NCI-H1105 treated with DMSO at 0.1 percent for 48 hours (cell line): ENCODE data around the gene LY86.
A peak's percentile ranks its signal among the peaks of the same experiment; 100 is the strongest.
"Not testable (repeated sequence)": the region's sequence is repeated elsewhere in the genome, so short reads cannot be mapped to it uniquely, and the experiment has no call there.

Experiments
- DNase-seq: peaks from one replicate; lab custom pipeline; 2025; lab: John Stamatoyannopoulos, UW

LY86 gene

DNA sequence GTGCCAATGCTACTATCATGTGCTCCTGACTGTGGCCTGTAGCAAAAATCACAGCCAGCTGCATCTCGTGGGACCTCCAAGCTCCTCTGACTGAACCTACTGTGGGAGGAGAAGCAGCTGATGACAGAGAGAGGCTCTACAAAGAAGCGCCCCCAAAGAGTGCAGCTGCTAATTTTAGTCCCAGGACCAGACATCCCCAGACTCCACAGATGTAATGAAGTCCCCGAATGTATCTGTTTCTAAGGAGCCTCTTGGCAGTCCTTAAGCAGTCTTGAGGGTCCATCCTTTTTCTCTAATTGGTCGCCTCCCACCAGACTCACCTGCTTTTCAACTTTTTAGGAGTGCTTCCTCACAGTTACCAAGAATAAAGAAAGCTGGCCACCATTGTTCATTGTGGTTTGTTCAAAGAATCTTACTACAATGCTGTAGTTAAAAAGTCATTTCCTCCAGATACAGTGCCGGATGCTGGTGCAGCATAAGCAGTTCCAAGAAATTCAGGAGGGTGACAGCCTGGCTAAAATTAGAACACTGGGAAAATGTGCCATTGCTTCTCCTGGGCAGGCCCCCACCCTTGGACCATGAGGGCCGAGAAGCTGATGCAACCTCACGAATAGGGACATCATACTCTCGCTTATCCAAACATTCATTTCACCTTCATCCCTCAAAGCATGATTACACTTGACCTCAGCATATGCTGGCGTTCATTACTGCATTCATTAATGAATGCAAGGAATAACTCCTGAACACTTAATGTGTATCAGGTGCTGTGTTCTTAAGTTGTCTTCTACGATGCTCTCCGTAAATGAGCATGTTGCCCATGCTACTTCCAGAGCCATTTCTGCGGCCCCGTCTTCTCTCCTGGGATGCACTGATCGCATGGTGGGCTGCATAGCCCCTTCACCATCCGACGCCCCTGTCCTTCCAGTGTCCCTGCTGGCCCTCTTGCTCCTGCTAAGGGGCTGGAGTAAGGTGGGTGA, 66.4 kb downstream of the LY86 start:
- DNase-seq: no peak

DNA sequence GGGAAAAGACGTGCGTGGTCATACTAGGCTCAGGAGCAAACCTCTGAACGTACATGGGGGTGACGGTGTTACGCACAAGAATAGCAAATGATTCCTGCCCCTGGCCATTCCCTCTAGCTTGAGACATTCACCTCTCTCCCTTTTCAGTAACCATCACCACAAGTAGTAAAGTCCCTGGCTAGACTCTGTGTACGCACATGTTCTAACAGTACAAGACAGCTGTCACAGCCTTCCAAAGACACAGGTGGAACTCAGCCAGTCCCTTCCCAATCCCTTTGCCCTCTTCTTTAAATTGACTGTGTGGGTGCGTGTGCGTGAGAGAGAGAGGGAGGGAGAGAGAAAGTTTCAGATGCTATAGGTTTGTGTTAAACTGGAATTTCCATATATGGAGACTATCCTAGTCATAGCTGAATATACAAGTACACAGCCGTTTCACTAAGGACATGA, 67.3 kb downstream of the LY86 start:
- no peak for DNase-seq

DNA sequence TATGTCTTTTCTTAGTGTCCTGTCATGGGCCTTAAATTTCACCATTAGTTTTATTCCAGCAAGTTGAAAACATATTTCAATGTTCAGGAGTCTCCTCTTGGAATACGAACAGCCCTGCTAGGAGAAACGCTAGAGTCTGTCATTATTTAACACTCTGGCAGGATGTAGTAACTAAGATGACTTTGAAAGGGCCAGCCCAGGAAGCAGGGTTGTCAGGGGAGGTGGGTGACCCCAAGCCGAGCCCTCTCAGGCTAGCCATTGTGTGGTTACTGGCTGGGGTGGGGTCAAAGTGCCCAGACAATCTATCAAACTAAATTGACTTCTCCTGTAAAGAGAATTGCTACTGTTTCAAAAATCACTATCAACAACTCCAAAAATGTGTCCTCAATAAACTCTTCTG, 67.8 kb downstream of the LY86 start:
- no peak for DNase-seq

DNA sequence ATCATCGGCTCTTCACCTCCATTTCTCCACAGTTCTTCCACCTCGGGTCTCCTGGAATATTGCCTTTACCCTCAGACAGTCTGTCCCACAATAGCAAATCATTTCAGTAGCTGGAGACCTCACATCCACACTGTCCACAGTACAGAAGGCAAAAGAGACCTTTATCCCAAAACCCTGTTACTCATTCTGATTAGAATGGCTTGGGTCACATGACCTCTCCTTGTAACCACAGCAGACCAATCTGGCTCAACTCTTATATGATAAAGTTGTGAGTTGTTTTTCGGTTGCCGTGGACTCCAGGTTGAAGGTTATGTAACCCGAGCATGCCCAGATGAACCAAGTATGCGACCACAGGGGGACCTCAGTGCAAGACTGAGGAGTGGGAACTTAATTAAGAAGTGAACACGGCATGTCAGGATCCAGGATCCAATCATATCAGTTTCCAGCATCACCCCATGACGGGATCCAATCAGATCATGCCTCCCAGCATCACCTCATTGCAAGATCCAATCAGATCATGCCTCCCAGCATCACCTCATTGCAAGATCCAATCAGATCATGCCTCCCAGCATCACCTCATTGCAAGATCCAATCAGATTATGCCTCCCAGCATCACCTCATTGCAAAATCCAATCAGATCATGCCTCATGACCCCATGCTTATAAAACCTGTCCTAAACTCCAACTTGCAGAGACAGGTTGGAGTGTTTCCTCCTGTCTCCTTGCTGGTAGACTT, 68.7 kb downstream of the LY86 start:
- DNase-seq: no peak

DNA sequence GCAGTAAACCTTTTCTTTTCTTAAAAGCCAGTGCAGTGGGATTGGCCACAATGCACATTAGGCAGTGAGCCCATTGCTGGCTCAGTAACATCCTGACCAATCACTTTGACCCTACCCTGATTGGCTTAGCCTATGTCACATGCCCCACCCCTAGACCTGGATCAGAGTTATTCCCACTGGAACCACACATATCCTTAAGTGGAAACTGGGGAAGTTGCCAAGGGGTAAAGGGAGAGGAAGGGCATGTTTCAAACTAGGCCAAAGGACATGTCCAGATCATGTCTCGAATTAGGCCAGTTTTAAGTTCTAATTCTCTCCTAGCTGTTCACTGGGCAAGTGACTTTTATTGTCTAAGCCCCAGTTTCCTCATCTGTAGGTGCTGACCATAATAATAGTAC, 69.3 kb downstream of the LY86 start:
- no peak for DNase-seq

DNA sequence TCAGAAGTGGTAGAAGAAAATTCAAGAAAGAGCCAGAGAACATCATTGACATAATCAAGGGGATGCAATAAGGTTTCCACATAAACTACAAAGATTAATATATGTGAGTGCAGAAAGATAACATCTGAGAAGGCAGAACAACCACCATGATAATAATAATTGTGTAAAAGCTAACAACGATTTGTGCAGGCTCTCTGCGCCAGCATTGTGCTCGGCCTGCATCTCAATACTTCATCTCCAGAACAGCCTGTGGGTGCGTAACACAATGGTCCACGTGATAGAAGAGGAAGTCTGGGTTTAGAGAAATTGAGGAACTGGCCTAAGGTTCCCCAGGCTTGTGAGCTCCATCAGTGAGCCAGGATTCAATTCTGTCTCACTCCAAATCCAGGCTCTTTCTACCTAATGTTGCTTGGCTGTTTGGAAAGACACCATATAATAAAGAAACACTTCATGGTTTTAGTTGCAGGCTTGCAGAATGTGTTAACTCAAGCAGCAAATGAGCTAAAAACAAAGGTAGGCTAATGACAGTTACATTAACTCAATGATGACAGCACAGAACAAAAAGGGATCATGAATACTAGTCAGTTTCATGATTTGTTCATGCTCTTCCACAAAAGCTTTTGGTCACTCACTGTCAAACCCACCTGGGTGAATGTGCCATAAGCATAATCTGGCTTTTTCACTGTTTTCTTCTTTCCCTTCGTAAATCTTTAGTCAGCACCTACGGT, 71.2 kb downstream of the LY86 start:
- no peak for DNase-seq

DNA sequence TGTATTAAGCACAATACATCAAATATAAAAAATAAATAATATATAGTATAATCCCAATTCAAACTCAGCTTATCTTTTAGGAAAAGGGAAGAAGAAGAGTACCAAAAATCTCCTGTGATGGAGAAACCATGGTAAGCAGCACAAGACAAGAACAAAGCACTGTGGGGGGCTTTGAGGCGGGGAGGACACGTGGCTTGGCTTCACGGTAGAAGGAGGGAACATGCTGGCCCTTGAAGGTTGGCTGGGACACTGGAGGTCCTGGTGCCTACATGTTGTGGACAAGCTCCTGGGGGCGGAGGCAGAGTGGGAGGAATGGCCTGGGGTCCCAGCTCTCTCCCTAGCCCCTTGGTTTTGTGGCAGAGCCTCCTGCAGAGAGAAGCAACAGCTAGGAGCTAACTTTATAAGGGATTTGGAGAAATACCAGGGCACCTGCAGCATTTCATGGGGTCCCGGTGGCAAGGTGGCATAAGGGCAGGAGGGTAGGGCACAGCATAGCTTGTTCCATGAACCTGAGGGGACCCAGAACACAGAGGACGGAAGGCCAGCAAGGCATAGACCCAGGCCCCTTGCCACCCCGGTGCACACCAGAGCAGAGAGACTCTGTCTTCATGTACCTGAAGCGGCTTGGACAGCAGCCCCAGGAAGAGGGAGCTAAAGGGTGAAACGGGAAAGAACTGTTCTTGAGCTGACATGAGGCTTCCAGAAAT, 72.0 kb downstream of the LY86 start:
- DNase-seq: no peak

DNA sequence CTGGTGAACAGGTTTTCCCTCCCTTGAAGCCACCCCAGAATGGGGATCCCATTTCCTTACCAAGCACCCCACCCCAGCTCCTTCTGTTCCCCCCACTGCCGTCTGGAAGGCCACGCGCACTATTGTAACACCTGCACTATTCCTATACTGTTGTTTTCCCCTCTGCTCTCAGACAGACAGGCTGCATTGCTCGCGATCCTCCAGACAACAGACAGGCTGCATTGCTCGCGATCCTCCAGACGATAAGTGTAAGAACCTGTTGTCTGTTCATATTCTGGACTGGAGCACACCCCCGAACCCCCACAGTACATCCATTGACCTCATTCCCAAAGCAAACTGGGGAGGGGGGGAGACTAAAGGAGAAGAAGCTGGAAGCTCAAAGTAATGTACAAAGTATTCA, 72.7 kb downstream of the LY86 start:
- DNase-seq: no peak

DNA sequence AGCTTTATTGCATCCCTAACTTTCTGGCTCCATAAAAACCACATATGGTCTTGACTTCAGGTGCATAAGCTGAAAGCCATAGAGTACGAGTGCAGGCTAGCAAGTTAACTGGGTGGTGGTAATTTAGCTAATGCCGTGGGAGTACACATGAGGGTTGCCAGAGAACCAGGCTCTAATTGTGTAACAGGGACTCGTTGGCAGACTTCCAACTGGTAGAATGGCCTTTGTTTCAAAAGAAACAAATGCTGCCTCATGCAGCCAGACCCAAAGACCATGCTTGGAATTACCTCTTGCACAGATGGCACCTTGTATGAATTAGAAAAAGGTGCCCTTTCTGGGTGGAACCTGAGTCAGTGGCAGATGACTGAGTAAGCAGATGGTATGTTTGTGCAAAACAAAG, 73.2 kb downstream of the LY86 start:
- DNase-seq: peak; percentile 96

DNA sequence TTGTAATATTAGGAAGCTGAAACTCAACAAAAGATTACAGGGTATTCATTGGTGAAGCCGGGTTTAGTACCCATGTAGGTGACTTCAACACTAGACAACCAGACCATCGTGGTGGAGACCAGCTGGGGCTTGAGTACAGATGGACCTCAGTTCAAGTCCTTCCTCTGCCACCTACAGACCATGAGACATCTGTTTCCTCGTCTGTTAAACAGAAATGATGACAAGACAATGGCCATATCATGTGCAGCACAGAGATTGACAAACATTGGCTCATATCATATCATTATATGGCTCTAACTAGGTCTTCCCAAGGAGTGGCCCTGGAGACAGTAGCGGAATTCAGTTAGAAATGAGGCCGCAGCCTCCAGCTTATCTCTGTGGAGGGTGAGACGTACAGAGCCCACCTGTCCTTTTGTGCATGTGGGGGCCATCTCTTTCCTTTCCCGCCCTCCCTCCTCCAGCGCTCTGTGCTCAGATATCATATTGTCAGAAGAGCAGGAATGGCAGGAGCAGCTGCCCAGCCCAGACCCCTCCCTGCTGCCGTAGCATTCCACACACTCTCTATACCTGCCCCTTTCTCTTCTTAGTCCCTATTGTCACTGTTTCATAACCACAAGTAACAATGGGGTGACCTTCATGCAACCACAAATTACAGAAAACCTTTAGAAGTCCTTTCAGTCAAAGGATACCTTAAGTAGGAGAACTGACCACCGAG, 75.1 kb downstream of the LY86 start:
- DNase-seq: no peak

DNA sequence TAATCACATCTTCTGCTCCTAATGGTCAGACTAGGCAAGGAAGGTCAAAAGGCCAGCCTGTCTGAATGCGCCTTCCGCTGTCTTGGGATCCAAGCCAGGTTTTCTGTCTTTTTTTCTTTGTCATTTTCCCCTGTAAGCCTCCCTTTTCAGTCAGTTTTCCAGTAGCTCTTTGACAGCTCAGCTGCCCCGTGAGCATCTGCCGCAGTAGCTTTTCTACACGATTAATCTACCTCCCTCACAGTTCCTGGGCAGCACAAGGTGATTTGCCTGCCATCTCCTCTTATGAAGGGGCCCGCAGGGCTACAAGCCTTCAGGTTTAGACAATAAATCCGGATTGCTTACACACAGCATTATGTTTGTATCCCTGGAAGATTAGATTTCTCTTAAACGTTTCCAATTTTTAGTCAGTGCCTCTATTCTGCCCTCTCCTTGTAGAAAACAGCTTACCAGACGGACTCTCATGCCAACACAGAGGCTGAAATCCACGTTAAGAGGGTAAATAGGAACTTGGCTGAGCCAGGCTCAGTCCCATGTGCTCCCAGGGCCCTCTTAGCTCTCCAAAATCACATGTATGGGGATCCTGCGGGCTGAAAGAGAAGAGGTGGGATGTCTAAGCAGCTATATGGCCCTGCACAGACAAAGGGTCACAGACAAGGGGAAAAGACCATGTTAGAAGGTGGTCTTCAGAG, 77.2 kb downstream of the LY86 start:
- peak; percentile 4 for DNase-seq

DNA sequence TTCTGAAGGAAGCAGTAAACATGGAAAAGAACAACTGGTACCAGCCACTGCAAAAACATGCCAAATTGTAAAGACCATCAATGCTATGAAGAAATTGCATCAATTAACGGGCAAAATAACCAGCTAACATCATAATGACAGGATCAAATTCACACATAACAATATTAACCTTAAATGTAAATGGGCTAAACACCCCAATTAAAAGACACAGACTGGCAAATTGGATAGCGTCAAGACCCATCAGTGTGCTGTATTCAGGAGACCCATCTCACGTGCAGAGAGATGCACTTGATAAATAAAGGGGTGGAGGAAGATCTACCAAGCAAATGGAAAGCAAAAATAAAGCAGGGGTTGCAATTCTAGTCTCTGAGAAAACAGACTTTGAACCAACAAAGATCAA, 81.6 kb downstream of the LY86 start:
- not testable (repeated sequence) for DNase-seq

DNA sequence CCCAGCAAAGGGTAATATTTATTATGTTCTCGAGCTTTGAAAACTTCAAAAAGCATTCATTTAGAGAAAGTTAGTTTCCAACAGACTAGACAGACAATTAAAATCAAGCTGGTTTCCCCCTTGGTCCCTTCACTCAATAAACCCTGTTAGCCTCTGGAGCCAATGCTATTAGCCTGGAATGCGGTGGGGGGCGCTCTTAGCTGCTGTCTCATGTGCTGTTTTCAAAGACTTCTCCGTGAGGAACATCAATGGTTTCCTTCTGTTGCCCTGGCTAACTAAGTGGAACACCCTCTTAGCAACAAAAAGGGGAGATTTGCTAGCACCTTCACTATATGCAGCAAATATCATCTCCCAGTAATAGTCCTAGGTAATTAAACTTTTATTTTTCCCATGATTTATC, 86.4 kb downstream of the LY86 start:
- no peak for DNase-seq

DNA sequence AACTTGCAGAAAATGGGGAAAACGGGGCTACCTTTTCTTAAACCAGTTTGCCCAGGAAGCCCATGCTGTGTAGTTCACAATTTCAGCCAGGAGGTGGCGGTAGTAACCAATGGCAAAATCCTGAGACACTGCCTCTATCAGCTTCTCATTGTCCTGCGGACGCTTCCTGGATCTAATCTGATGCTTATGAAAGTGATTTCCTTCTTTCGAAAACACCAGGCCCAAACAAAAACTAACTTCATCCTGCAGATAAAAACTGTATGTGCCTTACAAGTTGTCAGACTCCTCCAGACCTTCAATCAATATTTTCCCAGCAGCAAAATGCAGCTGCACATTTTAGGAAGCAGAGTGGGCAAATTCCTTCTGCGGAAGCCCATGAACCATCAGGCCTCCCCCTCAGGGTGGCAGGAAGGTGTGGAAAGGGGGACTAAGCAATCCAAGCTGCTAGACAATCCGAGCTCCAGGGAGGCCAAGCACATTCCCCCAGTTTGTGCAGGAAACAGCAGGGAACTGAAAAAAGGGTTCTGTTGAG, 88.5 kb downstream of the LY86 start:
- DNase-seq: peak; percentile 64

DNA sequence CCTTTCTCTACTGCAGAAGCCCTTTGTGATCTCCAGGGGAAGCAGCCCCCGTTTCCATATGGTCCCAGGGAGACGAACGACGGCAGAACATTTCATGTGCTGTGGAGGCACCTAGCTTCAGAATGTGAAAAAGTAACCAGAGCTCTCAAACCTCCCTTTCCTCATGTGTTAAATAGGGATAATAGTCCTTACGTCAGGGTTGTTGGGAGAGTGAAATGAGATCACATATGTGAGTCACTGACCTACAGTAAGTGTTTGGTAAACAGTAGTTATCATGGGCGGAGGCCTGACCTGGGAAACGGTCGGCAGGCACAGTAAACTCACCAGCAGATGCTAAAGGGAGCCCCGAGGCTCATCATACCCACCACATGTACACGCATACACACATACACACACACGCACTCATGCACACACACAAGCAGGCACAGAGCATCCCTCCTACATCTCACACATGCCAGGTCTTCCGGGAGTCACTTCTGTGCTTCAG, 89.7 kb downstream of the LY86 start:
- no peak for DNase-seq

DNA sequence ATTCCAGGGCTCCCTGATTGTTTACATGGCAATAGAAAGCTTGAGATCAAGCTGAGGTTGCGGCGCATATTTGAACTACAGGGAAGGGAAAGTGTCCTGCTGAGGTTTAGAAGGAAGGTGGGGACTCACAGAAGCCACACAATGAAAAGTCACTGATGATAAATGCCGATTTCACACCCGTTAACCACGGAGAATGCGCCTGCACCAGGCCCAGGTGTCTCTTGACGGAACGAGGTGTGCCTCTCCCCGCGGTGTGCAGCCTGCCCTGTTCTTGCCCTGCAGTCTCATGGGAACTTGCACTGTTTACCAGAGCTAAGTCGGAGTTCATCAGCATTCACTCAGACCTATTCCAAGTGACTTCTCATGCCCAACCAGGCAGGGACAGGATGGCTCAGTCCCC, 90.3 kb downstream of the LY86 start:
- no peak for DNase-seq

DNA sequence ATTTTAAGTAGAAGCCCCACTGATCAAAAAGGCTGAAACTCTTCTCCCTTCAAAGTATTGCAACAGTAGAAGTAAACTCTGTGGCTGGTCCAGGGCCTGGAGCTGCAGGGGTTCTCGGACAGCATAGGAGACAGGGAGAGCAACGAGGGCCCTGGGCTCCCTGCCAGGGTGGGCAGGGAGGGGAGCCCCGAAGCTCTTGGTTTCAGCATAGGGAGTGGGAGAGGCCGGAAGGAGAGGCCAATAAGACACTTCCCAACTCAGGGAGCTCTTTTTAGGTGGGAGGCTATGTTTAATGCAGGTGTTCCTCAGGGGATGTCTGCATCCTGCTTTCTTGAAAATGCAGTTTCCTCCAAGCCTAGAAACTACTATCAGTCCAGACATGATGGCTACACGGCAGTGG, 91.1 kb downstream of the LY86 start:
- DNase-seq: no peak

DNA sequence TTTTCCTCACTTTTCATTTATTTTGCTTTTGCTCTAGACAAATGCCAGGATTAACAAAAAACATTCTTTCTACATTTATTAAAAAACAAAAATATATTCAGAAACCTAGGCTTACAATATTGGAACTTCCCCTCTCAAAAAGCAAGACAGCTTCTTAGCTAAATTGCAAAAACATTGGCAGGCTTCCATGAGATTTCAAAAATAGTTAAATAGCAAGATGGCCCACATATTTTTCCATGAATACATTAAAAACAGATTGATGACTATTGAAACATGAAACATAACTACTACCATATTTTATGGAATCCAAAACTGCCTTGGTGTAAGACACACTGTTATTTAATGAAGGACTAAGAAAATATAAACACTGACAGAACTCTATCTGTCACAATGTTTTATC, 92.0 kb downstream of the LY86 start:
- DNase-seq: no peak

DNA sequence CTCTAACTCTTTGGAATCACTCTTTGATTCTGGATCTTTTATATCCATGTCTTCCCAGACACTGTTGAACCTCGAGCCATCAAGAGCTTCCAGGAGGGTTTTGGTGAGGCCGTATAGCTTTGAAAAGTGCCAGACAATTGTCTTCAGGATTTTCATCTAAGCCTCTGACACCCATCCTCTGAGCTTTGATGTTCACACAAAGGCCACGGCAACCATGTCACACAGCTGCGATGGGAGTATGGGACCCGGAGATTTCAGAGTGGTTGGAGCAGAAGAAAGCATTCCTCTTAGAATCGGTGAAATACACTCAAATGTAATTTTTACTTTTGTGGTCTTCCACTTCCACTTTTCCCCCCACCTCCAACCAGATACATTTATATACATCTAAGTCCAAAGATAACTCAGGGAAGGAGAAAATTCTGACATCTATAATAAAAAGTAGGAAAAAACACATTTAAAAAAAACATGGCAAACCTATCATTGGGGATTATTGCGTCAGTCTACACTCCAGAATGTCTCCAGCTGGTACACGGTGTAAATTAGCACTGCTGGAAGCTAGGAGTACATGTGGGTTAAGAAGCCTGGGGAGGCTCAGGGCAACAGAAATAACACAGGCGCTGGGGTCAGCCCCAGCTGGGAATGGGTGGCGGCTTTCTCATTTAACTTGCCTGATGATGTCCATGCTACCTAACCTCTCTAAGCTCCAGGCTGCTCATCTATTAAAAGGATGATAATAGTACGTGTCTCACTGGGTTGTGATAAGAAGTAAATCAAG, 92.7 kb downstream of the LY86 start:
- no peak for DNase-seq
